ENCODE data around the gene EYS.

GRCh38 chr6:64505312-64505711 is 1201.7 kb downstream of the EYS start:
- TF ChIP-seq, protein P1, sequence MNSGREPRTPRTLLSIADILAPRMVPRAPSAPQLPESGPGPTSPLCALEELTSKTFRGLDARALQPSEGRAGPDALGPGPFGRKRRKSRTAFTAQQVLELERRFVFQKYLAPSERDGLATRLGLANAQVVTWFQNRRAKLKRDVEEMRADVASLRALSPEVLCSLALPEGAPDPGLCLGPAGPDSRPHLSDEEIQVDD (CRISPR knock-in tag; IDR thresholded peaks at IDR 0.05; ENCODE audit: borderline replicate concordance), result no peak
- no peak for TF ChIP-seq GATA4 (IDR thresholded peaks at IDR 0.05; ENCODE audit: borderline replicate concordance, low read depth)
- no peak for TF ChIP-seq FIP1L1 (IDR thresholded peaks at IDR 0.05; ENCODE audit: borderline replicate concordance, insufficient read depth, low read depth, low read length)
- no peak for TF ChIP-seq SOX6 (IDR thresholded peaks at IDR 0.05)
- TF ChIP-seq SOX6 (CRISPR knock-in tag; IDR thresholded peaks at IDR 0.05), result no peak
- TF ChIP-seq BRD4 (CRISPR knock-in tag; IDR thresholded peaks at IDR 0.05), result no peak
- peak; percentile 75 for TF ChIP-seq CTCF (CRISPR knock-in tag; IDR thresholded peaks at IDR 0.05)

All from HepG2 (cell line).